D341Med (cell line): ENCODE results near the gene COL12A1.

Experiments
- DNase-seq: peaks from one replicate; pipeline ENCODE4 v3.0.0; 2012; ENCODE audit warnings: low spot score

Gene COL12A1

GRCh38 chr6:75176076-75176582, 29.7 kb downstream of the COL12A1 start:
- no peak for DNase-seq

DNA sequence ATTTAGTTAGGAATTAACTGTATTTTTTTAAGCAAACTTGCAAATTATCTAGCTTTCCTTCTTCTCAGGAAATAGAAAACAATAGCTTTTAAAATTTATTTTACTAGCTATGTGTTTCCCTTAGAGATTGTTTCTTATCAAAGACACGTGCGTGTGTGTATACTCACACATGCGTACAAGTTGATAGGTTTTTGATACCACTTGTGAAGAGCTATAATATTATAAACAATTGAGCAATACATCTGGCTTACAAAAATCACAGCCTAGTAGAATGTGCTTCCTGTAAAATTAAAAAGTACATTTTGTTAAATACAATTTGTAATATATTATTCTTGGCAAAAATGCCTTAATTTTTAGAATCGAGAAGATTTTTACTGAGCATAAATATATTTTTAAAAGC, 33.9 kb downstream of the COL12A1 start:
- DNase-seq: no peak

- no peak for DNase-seq
Measured at GRCh38 chr6:75171567-75171966, 34.3 kb downstream of the COL12A1 start.

DNA sequence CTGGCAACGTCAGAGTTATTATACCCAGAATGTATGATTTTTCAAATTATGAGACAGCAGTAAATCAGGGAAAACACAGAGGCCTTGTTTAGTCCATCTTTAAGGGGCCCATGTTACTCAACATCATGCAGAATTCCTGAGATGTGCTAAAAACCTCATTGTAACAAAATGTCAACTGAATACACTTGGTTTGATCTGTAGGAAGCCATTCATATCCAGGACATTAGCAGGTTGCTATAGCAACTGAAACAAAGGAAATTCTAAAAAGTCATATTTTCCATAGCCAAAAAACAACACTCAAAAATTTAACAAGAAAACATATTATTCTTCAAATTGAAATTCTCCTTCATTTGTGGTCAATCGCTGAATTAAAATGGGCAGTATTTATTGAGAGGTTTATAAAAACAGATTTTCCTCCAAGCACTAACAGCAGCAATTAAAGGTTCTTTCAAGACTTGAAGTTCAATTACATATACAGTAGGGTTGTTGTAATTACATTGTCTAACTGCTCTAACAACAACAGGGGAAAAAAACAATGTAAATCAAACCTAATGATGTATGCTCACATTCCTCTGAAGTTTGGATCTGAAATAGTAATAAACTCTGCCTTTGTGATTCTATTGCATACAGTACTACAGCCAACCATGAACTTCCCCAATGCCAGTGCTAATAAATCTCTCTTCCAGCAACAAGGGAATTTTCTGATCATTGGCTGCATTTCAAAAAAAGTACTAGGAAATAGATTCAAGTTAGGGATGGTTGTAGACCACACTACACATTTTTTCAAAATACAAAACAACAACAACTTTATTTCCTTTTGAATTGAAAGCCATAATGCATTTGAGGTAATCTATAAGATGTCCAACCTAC, 34.9 kb downstream of the COL12A1 start:
- no peak for DNase-seq

- DNase-seq: no peak
Measured at GRCh38 chr6:75169689-75170586, 35.9 kb downstream of the COL12A1 start.

GRCh38 chr6:75167851-75168250, 38.0 kb downstream of the COL12A1 start:
- no peak for DNase-seq

DNA sequence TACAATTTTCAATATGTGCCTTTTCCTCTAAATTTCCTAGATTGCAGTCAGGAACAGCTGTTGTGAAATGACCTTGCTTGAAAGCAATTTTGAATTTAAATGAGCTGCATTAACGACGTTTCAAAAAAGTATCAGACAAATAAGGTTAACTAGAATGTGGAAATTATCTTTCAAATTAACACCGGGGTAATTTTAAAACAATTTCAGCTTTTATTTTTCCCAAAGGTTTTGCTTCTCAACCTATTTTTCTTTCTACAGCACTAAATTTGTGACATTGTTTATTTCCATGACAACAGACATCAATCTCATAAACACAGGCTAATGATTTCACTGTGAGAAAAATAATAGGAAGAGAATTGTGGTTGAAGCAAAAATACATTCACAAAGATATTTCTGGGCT, 38.5 kb downstream of the COL12A1 start:
- DNase-seq: no peak

DNA sequence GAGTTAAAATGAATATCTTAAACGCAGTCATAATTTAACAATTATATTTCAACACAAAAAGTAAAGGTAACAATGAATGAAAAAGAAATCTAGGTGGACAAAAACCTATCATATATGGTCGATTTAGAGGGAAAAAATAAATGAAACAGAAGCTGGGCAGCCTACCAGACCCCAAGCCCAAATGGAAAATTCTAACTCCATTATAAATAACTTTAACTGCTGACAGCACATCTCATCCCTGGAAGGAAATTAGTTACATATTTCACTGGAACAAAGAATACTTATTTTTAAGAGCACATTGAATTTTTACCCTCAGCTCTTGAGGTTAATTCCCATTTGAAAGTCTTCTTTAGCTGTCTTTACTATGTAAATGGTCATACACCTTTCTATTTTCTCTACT, 39.1 kb downstream of the COL12A1 start:
- DNase-seq: no peak

DNA sequence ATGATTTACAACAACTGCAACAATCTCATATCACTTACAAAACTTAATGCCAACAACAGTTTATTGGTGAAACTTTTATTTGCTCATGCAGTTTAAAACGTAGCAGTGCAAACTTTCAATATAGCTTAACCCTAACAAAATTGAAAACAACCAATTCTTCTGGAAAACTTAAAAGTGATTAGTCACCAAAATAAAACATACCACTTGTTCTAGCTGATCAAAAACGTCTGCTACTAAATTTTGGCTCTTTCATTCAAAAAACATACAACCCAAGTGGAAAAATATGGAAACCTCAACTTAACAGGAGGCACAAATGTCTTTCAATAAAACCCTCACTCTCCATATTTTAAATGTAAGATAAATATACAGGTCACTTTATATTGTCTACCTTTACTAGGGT, 39.6 kb downstream of the COL12A1 start:
- no peak for DNase-seq

DNA sequence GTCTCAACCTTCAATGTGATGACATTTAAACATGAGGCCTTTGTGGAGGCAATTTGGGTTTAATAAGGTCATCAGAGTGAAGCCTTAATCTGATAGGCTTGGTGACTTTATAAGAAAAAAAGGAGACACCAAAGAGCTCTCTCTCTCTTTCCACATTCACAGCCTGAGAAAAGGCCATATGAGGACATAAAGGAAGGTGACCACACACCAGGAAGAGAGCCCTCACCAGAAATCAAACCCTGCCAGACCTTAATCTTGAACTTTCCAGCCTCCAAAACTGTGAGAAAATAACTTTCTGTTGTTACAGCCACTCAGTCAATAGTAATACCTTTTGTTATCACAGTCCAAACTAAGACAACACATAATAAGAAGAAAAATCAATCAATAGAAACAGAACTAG, 47.7 kb downstream of the COL12A1 start:
- no peak for DNase-seq

DNA sequence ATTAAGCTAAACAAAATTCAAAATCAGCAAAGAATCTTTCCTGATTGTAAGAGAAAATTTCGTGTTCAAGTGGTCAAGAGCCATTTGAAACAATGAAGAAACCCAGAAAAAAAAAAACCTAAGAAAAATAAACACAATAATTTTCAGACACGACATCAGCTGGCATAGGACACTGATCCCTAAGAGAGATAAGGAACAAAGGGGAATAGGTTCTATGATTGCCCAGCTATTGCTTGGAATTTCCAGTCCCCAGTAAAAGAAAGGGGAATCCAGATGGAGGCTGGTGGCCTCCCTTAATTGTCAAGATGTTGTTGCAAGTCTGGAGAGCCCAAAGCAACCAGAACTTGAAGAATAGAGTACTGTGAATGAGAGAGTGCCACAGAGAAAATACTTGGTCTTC, 48.5 kb downstream of the COL12A1 start:
- DNase-seq: no peak

GRCh38 chr6:75156186-75156878, 49.5 kb downstream of the COL12A1 start:
- DNase-seq: no peak

GRCh38 chr6:75155631-75156030, 50.2 kb downstream of the COL12A1 start:
- no peak for DNase-seq

- DNase-seq: no peak
Measured at GRCh38 chr6:75154973-75155372, 50.9 kb downstream of the COL12A1 start.

- DNase-seq: no peak
Measured at GRCh38 chr6:75150685-75151412, 55.0 kb downstream of the COL12A1 start.

DNA sequence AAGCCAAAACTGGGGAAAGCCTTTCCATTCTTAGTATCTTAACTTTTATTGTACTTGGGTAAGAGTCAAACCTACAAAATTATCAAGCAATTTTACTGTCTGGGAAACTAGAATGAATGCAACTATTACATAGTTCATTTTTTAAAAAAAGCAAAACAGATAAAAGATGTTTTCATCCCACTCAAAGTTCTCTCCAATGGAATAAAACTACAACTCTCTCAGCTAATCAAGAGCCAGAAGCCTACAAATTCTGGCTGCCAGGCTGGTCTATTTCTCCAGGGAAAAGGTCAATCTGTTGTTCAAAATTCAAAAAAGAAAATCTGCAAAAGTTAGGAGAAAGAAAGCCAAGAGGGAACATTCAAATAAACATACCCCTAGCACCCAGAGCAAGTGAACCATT, 56.2 kb downstream of the COL12A1 start:
- DNase-seq: no peak

GRCh38 chr6:75149240-75149639, 56.6 kb downstream of the COL12A1 start:
- DNase-seq: no peak

GRCh38 chr6:75147512-75147911, 58.3 kb downstream of the COL12A1 start:
- DNase-seq: no peak

- DNase-seq: no peak
Measured at GRCh38 chr6:75145976-75146375, 59.9 kb downstream of the COL12A1 start.

- no peak for DNase-seq
Measured at GRCh38 chr6:75145211-75145610, 60.6 kb downstream of the COL12A1 start.

- DNase-seq: no peak
Measured at GRCh38 chr6:75144386-75144785, 61.5 kb downstream of the COL12A1 start.

DNA sequence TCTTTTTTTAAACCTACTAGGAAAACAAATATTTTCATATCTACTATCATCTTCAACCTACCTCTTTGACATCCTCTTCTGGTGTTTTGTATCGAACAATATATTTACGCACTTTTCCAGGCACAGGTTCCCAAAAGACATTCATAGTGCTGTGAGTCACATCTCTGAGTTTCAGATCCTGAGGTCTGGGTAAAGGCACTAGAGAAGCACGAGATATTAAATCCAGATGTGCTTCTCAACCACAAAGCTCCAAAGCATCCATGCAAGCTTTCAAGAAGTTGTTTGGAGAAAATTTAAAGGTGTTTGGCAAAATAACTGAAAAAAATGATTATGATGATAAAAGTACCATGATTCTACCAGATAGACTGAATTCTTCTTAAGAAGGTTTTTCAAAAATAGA, 62.7 kb downstream of the COL12A1 start:
- DNase-seq: no peak
